Kidney (tissue), 14 donors: ENCODE results near the gene MRTFA. TPM values are rescaled to one million over a fixed set of nuclear protein-coding genes. Genes with fewer than 3 reads are reported as not detected.

Source experiments
- DNase-seq, 5 donors: peaks; one replicate each; pipeline ENCODE4 v3.0.0-alpha.2; 2013 to 2020
- FAIRE-seq: peaks from 2 replicates; lab custom pipeline; 2012; peaks lifted over from hg19 to GRCh38; lab: Jason Lieb, UNC
- H3K27ac ChIP-seq, 2 donors: one replicate each; pipeline ENCODE4 v1.7.0; 2013; ENCODE audit warnings: low read depth in 2 of 2, low read length in 2 of 2, inconsistent platforms in 1 of 2
- H3K27me3 ChIP-seq: one replicate; pipeline ENCODE4 v1.7.1; 2013; ENCODE audit warnings: low read length, inconsistent platforms; ENCODE audit not compliant: control insufficient read depth, insufficient read depth
- H3K36me3 ChIP-seq, 3 donors: one replicate each; pipeline versions ENCODE4 v1.7.0 to v1.7.1; 2013; ENCODE audit warnings: low read length in 3 of 3, control low read depth in 1 of 3, inconsistent platforms in 1 of 3; ENCODE audit not compliant: insufficient read depth in 3 of 3, control insufficient read depth in 2 of 3
- H3K4me1 ChIP-seq, 3 donors: one replicate each; pipeline versions ENCODE4 v1.7.0 to v1.7.1; 2013; ENCODE audit warnings: low read length in 3 of 3, inconsistent platforms in 1 of 3, low read depth in 1 of 3; ENCODE audit not compliant: control insufficient read depth in 2 of 3, insufficient read depth in 2 of 3
- H3K4me3 ChIP-seq, 3 donors: one replicate each; pipeline versions ENCODE4 v1.7.0 to v1.8.1; 2013; ENCODE audit warnings: low read length in 3 of 3, control low read depth in 1 of 3, inconsistent platforms in 1 of 3
- H3K9ac ChIP-seq, 3 donors: one replicate each; pipeline versions ENCODE4 v1.7.0 to v1.7.1; 2013; ENCODE audit warnings: low read length in 3 of 3, control low read depth in 1 of 3, inconsistent platforms in 1 of 3
- H3K9me3 ChIP-seq, 3 donors: one replicate each; pipeline versions ENCODE4 v1.7.0 to v1.7.1; 2013; ENCODE audit warnings: low read length in 3 of 3, control low read depth in 1 of 3, inconsistent platforms in 1 of 3; ENCODE audit not compliant: control insufficient read depth in 2 of 3, insufficient read depth in 1 of 3
- CTCF ChIP-seq: IDR thresholded peaks from 3 replicates; pipeline ENCODE4 v1.5.1; 2012; ENCODE audit warnings: mild to moderate bottlenecking, moderate library complexity, borderline replicate concordance; ENCODE audit not compliant: insufficient read depth; ENCODE audit errors: extremely low read depth
- intact Hi-C: fragments of 100-400 bp; cut with DNase I; formaldehyde crosslinking; loops from one replicate; pipeline ENCODE4 v1.11.1; 2022
- polyA plus RNA-seq: library from polyadenylated mRNA; stranded (reverse); fragments of 350-450 nt; fragmentation: Illumina TruSeq; extraction: RNeasy Lipid Tissue Mini Kit (QIAGEN cat#74804); gene quantifications from one replicate; pipeline ENCODE4 v1.2.3, GENCODE V29; 2014; ENCODE audit warnings: low read depth, low replicate concordance; ENCODE audit not compliant: insufficient read depth
- total RNA-seq: library from RNA; stranded (reverse); fragmentation: NEBNext Ultra II Directional; extraction: Animal tissue kit (Norgen Biotek cat#: 25700); gene quantifications from one replicate; pipeline ENCODE4 v1.2.1, GENCODE V29; 2021
- donor health status: control.
- donor health status: control.
- donor health status: control.
- donor health status: control.
- donor health status: control.
- donor health status: DM: yes; HTN: yes; CAD: no.
- donor health status: Normal renal cell carcinoma (clear cell type).

The MRTFA gene
- total and polyA plus RNA-seq, 2 donors from 2014 or later = 12.5 to 59.9 TPM

- H3K36me3 ChIP-seq = peaks cover 0 to 2% (median 0%) of the 10 kb centered on the region in 3 donors
- no peak for FAIRE-seq
- no peaks in the 10 kb centered on the region for H3K4me1 ChIP-seq
- TF ChIP-seq CTCF = no peak
- H3K27me3 ChIP-seq = no peaks in the 10 kb centered on the region
- H3K4me3 ChIP-seq = no peak overlapping the region
- H3K9ac ChIP-seq = no peak overlapping the region
- H3K9me3 ChIP-seq = no peaks in the 10 kb centered on the region
- intact Hi-C loops = no loop called here
- DNase-seq = no peak
- no peak overlapping the region for H3K27ac ChIP-seq
Observed at GRCh38 chr22:40553014-40553554, 83.4 kb downstream of the MRTFA start.

GRCh38 chr22:40552070-40552469, 84.4 kb downstream of the MRTFA start:
- intact Hi-C loops = no loop called here
- no peak overlapping the region for H3K27ac ChIP-seq
- no peaks in the 10 kb centered on the region for H3K9me3 ChIP-seq
- no peak overlapping the region for H3K4me3 ChIP-seq
- H3K36me3 ChIP-seq = peaks cover 0 to 2% (median 0%) of the 10 kb centered on the region in 3 donors
- FAIRE-seq = no peak
- DNase-seq = no peak
- H3K9ac ChIP-seq = no peak overlapping the region
- H3K27me3 ChIP-seq = no peaks in the 10 kb centered on the region
- no peak for TF ChIP-seq CTCF
- peaks cover 0 to 2% (median 0%) of the 10 kb centered on the region in 3 donors for H3K4me1 ChIP-seq

- intact Hi-C loops = no loop called here
- peaks cover 0 to 2% (median 0%) of the 10 kb centered on the region in 3 donors for H3K36me3 ChIP-seq
- no peak for DNase-seq
- peaks cover 0 to 2% (median 0%) of the 10 kb centered on the region in 3 donors for H3K4me1 ChIP-seq
- no peak overlapping the region for H3K9ac ChIP-seq
- TF ChIP-seq CTCF = no peak
- H3K9me3 ChIP-seq = no peaks in the 10 kb centered on the region
- no peaks in the 10 kb centered on the region for H3K27me3 ChIP-seq
- no peak overlapping the region for H3K4me3 ChIP-seq
- H3K27ac ChIP-seq = no peak overlapping the region
- no peak for FAIRE-seq
Observed at GRCh38 chr22:40547729-40548143, 88.8 kb downstream of the MRTFA start.

- FAIRE-seq (no peak), DNase-seq (no peak)
- Histone ChIP-seq H3K9me3 (no peaks in the 10 kb centered on the region), H3K36me3 (no peaks in the 10 kb centered on the region), H3K4me1 (peaks cover 0 to 2% (median 0%) of the 10 kb centered on the region in 3 donors), H3K27ac (no peak overlapping the region), H3K4me3 (no peak overlapping the region), H3K27me3 (no peaks in the 10 kb centered on the region), H3K9ac (no peak overlapping the region)
- no peak for TF ChIP-seq CTCF
- intact Hi-C loops = no loop called here
Observed at GRCh38 chr22:40544758-40545157, 91.8 kb downstream of the MRTFA start.
